Lung (tissue), 12 donors: Measurements from ENCODE around the gene ZNF354C. TPM values are rescaled to one million over a fixed set of nuclear protein-coding genes. Genes with fewer than 3 reads are reported as not detected.

Experiments
- ATAC-seq: fragments of 200-7000 bp; cut with Tn5 transposase; one replicate; pipeline ENCODE4 v1.9.1; 2020; ENCODE audit warnings: moderate number of reproducible peaks; ENCODE audit not compliant: insufficient read depth, low FRiP score
- DNase-seq, 3 donors: peaks; one replicate each; pipeline ENCODE4 v3.0.0-alpha.2; 2013 to 2017
- H3K27ac ChIP-seq, 2 donors: one replicate each; pipeline ENCODE4 v1.5.1; 2013; ENCODE audit warnings: mild to moderate bottlenecking in 2 of 2, moderate library complexity in 2 of 2, control low read depth in 1 of 2, inconsistent platforms in 1 of 2, low read depth in 1 of 2, low read length in 1 of 2
- H3K27me3 ChIP-seq, 3 donors: one replicate each; pipeline ENCODE4 v1.5.1; 2013; ENCODE audit warnings: low read length in 2 of 3; ENCODE audit not compliant: control insufficient read depth in 3 of 3, insufficient read depth in 3 of 3
- H3K36me3 ChIP-seq, 4 donors: one replicate each; pipeline ENCODE4 v1.5.1; 2013; ENCODE audit warnings: low read length in 4 of 4, mild to moderate bottlenecking in 1 of 4, moderate library complexity in 1 of 4; ENCODE audit not compliant: control insufficient read depth in 4 of 4, insufficient read depth in 4 of 4
- H3K4me1 ChIP-seq, 5 donors: one replicate each; pipeline ENCODE4 v1.5.1; 2013; ENCODE audit warnings: low read length in 5 of 5, mild to moderate bottlenecking in 2 of 5, moderate library complexity in 1 of 5; ENCODE audit not compliant: control insufficient read depth in 5 of 5, insufficient read depth in 5 of 5
- H3K4me3 ChIP-seq: one replicate; pipeline ENCODE4 v1.5.1; 2013; ENCODE audit warnings: mild to moderate bottlenecking, control low read depth, moderate library complexity
- H3K9ac ChIP-seq, 2 donors: one replicate each; pipeline ENCODE4 v1.5.1; 2013; ENCODE audit warnings: low read length in 2 of 2, control low read depth in 1 of 2; ENCODE audit not compliant: insufficient read depth in 1 of 2
- H3K9me3 ChIP-seq, 4 donors: one replicate each; pipeline ENCODE4 v1.5.1; 2013; ENCODE audit warnings: low read length in 3 of 4, mild to moderate bottlenecking in 1 of 4, moderate library complexity in 1 of 4; ENCODE audit not compliant: control insufficient read depth in 4 of 4, insufficient read depth in 3 of 4
- WGBS, 2 donors: extraction: QIAGEN DNeasy Blood & Tissue Kit; methylation state at CpG; one replicate each; pipeline ENCODE4 v1.1.7; 2013; 5-methylcytosine and 5-hydroxymethylcytosine counted together
- polyA plus RNA-seq, 2 donors: library from polyadenylated mRNA; stranded (reverse); fragments of 200-250 nt; gene quantifications; one replicate each; pipeline ENCODE4 v1.2.1, GENCODE V29; 2013
- total RNA-seq, 2 donors: library from RNA; depleted of rRNA in 1 of 2; stranded (reverse); fragments of >200 nt in 1 of 2; gene quantifications; one replicate each; pipeline ENCODE4 v1.2.1, GENCODE V29; 2014 to 2021
- TF ChIP-seq, protein P1 (sequence below): IDR thresholded peaks from 2 replicates; pipeline ENCODE4 v1.5.1; 2012; ENCODE audit warnings: mild to moderate bottlenecking; ENCODE audit errors: control extremely low read depth, extremely low read depth
- donor health status: control.
- donor health status: control.
- donor health status: Bipolar disorder and iron deficiency.
- donor health status: healthy.
- donor health status: DM: yes; HTN: yes; CAD: no.

Gene ZNF354C
- total and polyA plus RNA-seq, 4 donors: 1.2 to 15.8 (median 2.6) TPM

DNA sequence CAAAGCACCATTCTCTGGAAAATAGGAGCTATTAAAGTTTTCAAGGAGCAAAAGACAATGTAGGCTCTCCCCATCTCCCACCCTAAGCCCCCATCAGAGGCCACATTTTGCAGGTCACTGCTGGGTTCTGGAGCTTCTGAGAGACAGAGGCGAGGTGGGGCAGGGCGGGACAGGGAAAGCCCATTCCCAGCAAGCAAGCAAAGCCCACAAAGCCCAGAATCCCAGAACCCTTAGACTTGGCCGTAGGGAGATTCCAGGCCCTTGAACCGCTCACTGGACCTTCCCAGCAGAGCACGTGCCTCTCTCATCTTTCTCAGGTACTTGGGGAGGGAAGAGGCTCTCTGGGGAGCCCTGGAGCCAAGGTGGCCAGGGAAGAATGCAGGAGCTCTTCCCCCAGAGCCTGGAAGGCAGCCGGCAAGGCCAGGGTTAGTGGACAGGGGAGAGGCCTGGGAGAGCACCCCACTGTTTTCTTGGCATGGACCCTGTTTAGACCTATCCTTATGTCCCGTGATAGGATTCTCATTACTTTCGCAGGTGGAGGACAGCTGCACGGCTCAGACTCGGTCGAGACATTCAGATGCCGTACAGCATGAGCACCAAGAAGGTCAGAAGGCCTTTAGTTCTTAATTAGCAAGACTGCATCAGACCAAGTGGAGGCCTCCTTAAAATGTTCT lies 52.4 kb downstream of the ZNF354C start:
- no peak overlapping the region for H3K9ac ChIP-seq
- no peak overlapping the region for H3K27ac ChIP-seq
- DNase-seq (no peak), ATAC-seq (no peak)
- peaks cover 3 to 53% (median 16%) of the 10 kb centered on the region in 4 donors for H3K9me3 ChIP-seq
- H3K27me3 ChIP-seq: no peaks in the 10 kb centered on the region
- H3K36me3 ChIP-seq: peaks cover 0 to 14% (median 5%) of the 10 kb centered on the region in 4 donors
- TF ChIP-seq, protein P1, sequence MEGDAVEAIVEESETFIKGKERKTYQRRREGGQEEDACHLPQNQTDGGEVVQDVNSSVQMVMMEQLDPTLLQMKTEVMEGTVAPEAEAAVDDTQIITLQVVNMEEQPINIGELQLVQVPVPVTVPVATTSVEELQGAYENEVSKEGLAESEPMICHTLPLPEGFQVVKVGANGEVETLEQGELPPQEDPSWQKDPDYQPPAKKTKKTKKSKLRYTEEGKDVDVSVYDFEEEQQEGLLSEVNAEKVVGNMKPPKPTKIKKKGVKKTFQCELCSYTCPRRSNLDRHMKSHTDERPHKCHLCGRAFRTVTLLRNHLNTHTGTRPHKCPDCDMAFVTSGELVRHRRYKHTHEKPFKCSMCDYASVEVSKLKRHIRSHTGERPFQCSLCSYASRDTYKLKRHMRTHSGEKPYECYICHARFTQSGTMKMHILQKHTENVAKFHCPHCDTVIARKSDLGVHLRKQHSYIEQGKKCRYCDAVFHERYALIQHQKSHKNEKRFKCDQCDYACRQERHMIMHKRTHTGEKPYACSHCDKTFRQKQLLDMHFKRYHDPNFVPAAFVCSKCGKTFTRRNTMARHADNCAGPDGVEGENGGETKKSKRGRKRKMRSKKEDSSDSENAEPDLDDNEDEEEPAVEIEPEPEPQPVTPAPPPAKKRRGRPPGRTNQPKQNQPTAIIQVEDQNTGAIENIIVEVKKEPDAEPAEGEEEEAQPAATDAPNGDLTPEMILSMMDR: no peak
- 88 to 92% methylated on average over 12 of the region's 12 CpGs for WGBS, 2 donors
- H3K4me1 ChIP-seq: no peaks in the 10 kb centered on the region
- no peak overlapping the region for H3K4me3 ChIP-seq

DNA sequence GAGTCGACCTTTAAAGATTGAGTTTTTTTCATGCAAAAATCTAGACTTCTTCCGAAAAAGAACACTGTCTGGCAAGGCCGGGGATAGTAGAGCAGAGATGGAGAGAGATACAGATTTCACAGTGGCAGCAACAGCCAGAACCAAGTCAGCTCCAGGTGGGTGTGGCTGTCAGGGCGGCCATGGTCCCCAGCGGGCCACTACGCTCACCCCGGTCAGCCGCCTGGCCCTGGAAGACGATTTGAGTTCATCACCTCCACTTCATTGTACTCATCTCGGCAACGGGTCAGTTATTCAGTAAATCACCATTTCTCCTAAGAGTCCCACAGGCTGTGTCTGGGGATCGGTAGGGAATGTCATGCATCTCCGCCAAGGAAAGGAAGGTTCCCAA lies 53.0 kb downstream of the ZNF354C start:
- Histone ChIP-seq H3K4me3 (no peak overlapping the region), H3K27ac (no peak overlapping the region), H3K27me3 (no peaks in the 10 kb centered on the region), H3K36me3 (peaks cover 0 to 14% (median 5%) of the 10 kb centered on the region in 4 donors), H3K9me3 (peaks cover 3 to 54% (median 16%) of the 10 kb centered on the region in 4 donors), H3K9ac (no peak overlapping the region), H3K4me1 (no peaks in the 10 kb centered on the region)
- 91 to 93% methylated on average over 13 of the region's 13 CpGs for WGBS, 2 donors
- DNase-seq: no peak
- ATAC-seq: no peak
- TF ChIP-seq, protein P1: no peak

DNA sequence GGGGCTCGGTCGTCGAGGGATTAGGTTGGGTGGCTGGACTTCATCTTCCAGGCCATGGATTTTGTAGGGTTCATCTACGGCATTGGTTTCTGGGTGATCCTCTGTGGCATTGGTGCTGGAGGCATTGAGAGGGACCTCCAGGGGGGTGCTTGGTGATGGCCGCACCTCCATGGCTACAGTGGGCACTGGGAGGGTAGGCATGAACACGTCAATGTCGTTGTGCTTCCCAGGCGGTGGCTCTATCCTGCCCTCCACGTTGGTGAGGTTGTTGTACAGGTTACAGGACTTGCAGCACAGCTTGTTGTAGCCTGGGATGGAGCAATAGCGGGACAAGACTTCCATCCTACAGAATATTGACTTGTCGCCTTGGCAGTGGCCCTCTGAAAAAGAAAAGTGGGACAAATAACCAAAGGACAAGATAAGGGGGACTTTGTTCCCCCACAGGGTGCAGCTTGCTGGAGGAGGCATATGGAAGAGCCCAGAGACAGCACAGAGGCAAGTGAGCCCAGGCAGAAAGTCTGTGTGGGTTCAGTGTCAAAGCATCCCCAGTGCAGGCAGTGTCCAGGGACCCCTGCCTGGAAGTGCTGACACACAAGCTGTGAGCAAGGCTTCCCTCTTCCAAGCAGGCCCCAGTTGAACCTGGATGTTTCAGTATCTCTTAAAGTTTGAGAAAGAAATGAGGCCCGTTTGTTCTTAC lies 53.9 kb downstream of the ZNF354C start:
- H3K9ac ChIP-seq: no peak overlapping the region
- peaks cover 0 to 14% (median 5%) of the 10 kb centered on the region in 4 donors for H3K36me3 ChIP-seq
- no peaks in the 10 kb centered on the region for H3K4me1 ChIP-seq
- H3K27ac ChIP-seq: no peak overlapping the region
- DNase-seq (no peak), ATAC-seq (no peak)
- H3K9me3 ChIP-seq: peaks cover 3 to 54% (median 16%) of the 10 kb centered on the region in 4 donors
- TF ChIP-seq, protein P1: no peak
- H3K27me3 ChIP-seq: no peaks in the 10 kb centered on the region
- H3K4me3 ChIP-seq: no peak overlapping the region
- 88 to 91% methylated on average over 12 of the region's 12 CpGs for WGBS, 2 donors
